ENCODE results near the gene KEL.

KEL gene

DNA sequence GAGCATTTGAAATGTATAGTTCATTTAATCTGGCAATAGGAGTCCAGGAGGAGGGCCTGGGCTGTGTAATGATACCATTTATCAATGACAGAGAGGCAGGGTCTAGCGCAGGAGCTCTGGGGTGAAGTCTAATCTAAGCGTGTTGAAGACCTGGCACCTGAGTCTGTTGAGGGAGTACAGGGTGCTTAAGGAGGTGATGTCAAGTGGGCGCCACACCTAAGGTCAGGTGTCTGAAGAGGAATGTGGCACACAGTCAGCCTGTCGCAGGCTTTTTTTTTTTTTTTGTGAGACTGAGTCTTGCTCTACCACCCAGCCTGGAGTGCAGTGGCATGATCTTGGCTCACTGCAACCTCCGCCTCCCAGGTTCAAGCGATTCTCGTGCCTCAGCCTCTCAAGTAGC, 20.6 kb downstream of the KEL start:
- in situ Hi-C loops (cut with HindIII; ENCODE audit: low sequenced_read_pairs): no loop called here
- DNase-seq (ENCODE audit: low read depth, low spot score): no peak
- H3K4me3 ChIP-seq (ENCODE audit: low read depth, low read length): no peak overlapping the region
- TF ChIP-seq, protein P1, sequence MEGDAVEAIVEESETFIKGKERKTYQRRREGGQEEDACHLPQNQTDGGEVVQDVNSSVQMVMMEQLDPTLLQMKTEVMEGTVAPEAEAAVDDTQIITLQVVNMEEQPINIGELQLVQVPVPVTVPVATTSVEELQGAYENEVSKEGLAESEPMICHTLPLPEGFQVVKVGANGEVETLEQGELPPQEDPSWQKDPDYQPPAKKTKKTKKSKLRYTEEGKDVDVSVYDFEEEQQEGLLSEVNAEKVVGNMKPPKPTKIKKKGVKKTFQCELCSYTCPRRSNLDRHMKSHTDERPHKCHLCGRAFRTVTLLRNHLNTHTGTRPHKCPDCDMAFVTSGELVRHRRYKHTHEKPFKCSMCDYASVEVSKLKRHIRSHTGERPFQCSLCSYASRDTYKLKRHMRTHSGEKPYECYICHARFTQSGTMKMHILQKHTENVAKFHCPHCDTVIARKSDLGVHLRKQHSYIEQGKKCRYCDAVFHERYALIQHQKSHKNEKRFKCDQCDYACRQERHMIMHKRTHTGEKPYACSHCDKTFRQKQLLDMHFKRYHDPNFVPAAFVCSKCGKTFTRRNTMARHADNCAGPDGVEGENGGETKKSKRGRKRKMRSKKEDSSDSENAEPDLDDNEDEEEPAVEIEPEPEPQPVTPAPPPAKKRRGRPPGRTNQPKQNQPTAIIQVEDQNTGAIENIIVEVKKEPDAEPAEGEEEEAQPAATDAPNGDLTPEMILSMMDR (IDR thresholded peaks at IDR 0.05; ENCODE audit: low read depth, low read length): no peak

DNA sequence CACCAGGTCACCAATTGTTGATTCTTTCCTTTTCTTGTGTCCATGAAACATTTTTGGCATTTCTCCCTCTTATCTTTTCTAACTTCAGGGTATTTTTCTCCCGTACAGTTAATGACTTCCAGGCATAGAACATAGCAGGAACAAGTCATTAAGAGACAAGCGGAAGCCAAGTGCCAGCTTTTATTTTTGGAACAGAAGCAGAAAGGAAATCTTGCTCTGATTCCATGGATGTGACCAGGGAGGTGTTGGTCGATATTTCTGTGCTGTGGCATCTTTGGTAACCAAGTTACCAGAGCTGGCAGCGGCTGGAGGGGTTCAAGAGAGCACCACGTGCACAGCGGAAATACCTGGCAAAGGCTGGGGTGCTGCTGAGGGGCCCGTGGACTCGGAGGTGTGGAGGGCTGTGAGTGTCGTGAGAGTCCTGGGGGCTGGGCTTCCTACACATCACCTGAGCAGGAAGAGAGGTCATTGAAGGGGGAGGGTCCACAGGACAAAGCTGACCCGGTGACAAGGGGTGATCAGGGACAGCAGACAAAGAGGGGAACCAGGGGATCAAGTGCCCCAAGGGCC, 21.1 kb downstream of the KEL start:
- no peak overlapping the region for H3K4me3 ChIP-seq (ENCODE audit: low read depth, low read length)
- TF ChIP-seq, protein P1 (IDR thresholded peaks at IDR 0.05; ENCODE audit: low read depth, low read length): no peak

DNA sequence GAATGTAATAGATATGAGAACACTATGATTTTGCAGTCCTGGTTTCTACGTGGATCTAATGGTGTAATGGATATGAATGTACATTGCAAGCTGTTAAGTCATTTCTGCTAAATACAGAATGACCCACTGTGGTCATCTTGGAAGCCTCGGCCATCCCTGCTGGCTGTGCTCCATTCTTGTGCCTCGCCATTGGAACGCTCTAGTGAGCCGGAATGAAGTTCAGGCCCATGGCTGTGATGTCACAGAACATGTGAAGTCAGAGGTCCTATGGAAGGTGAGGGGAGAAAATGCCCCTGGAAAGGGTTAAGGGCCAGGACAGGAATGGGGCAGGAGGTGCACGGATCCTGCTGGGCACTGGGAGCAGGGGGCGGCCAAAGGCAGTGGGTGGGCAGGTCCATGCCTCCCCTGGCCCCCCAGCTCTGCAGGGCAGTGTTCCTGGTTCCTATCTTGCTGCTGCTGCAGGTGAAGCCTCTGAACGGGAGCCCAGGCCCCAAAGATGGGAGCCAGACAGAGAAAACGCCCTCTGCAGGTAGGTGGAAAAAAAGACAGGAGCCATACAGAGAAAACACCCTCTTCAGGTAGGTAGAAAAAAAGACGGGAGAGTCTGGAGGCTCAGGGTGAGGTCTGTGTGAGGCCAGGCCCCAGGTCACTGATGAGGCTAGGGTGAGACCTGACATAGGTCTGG, 22.8 kb downstream of the KEL start, which contains the start of gene LLCFC1:
TSS of gene LLCFC1 (plus strand) at position 259 of the 685 bp plus-strand sequence. CDS start at position 397, 138 bp downstream.
- TF ChIP-seq, protein P1 (IDR thresholded peaks at IDR 0.05; ENCODE audit: low read depth, low read length): no peak
- no peak for DNase-seq (ENCODE audit: low read depth, low spot score)

More for the DNA sequence above, 21.1 kb downstream of the KEL start:
- in situ Hi-C loops (cut with HindIII; ENCODE audit: low sequenced_read_pairs): no loop called here
- no peak for DNase-seq (ENCODE audit: low read depth, low spot score)

DNA sequence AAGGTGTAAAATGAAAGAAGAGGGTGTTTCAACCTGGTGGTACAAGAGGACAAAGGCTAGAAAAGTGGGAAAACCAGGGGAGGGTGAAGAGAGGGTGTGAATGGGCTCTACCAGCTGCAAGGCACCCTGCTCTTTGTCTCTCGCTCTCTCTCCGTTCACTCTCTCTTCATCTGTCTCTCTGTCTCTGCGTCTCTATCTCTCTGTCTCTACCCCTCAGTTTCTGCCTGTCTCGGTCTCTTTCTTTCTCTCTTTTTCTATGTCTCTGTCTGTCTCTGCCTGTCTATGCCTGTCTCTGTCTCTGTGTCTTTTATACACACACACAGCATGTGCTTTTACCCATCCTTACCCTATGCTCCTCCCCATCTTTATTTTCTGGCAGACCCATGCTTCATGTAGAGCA, 23.6 kb downstream of the KEL start:
- TF ChIP-seq, protein P1 (IDR thresholded peaks at IDR 0.05; ENCODE audit: low read depth, low read length): no peak
- DNase-seq (ENCODE audit: low read depth, low spot score): no peak
- H3K4me3 ChIP-seq (ENCODE audit: low read depth, low read length): no peak overlapping the region
- in situ Hi-C loops (cut with HindIII; ENCODE audit: low sequenced_read_pairs): no loop called here

More for the DNA sequence above, 22.8 kb downstream of the KEL start, which contains the start of gene LLCFC1:
- H3K4me3 ChIP-seq (ENCODE audit: low read depth, low read length): no peak within 1 kb of the TSS
- in situ Hi-C loops (cut with HindIII; ENCODE audit: low sequenced_read_pairs): no loop called here

DNA sequence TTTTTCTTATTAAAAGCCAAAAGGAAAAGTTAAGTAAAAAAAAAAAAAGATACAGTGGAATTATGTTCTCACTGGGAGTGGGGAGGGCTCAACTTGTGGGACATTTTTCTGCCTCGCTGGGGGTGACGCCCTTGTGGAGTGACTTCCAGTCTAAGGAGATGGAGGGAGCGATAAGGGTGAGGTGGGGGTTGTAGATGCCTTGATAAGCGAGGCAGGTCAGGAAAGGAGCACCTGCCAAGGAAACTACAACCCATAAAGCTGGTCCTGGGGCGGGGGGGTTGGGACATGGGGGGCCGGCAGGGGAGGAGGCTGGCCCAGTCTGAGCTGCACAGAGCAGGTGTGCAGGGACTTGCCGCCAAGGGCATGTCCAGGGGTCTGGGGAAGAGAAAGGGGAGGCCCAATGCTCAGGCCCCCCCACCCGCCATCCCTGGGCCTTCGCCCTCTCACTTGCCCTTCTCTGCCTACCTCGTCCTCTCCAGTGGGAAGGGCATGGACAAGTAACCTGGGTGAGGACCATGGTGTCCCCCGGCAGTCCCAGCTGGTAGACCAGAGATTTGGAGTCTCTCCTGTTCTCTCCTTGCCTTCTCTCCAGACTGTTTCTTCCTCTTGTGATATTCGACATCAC, 26.1 kb downstream of the KEL start:
- no peak for DNase-seq (ENCODE audit: low read depth, low spot score)
- TF ChIP-seq, protein P1 (IDR thresholded peaks at IDR 0.05; ENCODE audit: low read depth, low read length): no peak
- H3K4me3 ChIP-seq (ENCODE audit: low read depth, low read length): no peak overlapping the region
- in situ Hi-C loops (cut with HindIII; ENCODE audit: low sequenced_read_pairs): no loop called here

DNA sequence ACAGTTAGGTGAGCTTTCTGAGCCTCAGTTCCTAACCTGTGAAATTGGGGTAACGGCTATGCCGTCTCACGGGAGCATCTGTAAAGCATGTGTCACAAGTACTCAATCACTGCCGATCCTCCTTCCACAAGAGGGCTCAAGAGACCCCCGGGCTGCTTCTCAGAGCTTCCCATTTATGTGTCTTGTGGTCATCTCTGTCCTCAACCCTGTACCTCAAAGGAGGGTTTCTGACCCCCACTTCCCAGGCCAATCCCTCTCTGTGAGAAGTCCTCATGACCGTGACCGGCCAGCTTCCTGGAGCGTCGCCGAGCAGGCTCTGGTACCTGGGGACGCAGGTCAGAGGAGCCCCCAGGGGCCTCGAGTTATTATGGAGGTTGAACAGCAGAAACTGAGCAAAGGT, 28.1 kb downstream of the KEL start:
- TF ChIP-seq, protein P1 (IDR thresholded peaks at IDR 0.05; ENCODE audit: low read depth, low read length): no peak
- DNase-seq (ENCODE audit: low read depth, low spot score): no peak
- in situ Hi-C loops (cut with HindIII; ENCODE audit: low sequenced_read_pairs): no loop called here
- no peak overlapping the region for H3K4me3 ChIP-seq (ENCODE audit: low read depth, low read length)
